T-cell (primary cell): Measurements from ENCODE around the gene POT1. TPM values are rescaled to one million over a fixed set of nuclear protein-coding genes. Genes with fewer than 3 reads are reported as not detected.

Source experiments
- ATAC-seq, 4 experiments: fragments of 200-7000 bp in 3 of 4; fragments of 150-1000 bp in 1 of 4; cut with Tn5 transposase; replicated peaks in 1 of 4; 1 replicate in 3 of 4; 2 replicates in 1 of 4; pipeline ENCODE4 v1.10.0; 2021; ENCODE audit warnings: moderate library complexity in 3 of 4, mild to moderate bottlenecking in 2 of 4, moderate number of reproducible peaks in 1 of 4
- CTCF ChIA-PET, 2 donors: fragments of 300-600 bp; sonication (Branson Sonifier 250); formaldehyde crosslinking; loops; one replicate each; lab custom pipeline; 2022; ENCODE audit warnings: antibody characterized with exemption in 2 of 2; lab: Charles Lee
- POLR2A ChIA-PET, 2 donors: fragments of 300-600 bp; sonication (Branson Sonifier 250); formaldehyde crosslinking; loops; one replicate each; lab custom pipeline; 2022; ENCODE audit warnings: antibody characterized with exemption in 2 of 2; lab: Charles Lee
- DNase-seq, 35 experiments: peaks; one replicate each; pipeline versions ENCODE4 v3.0.0 to v3.0.0-alpha.2; 2013 to 2023
- H3K27ac ChIP-seq: one replicate; pipeline ENCODE4 v1.5.1; 2013; ENCODE audit warnings: low read length
- H3K27me3 ChIP-seq, 2 experiments: replicated peaks in 1 of 2; 1 replicate in 1 of 2; 2 replicates in 1 of 2; pipeline versions ENCODE4 v1.6.1 to v1.7.0; 2013; ENCODE audit warnings: low read length in 1 of 2, mixed read lengths in 1 of 2; ENCODE audit not compliant: control insufficient read depth in 2 of 2, insufficient read depth in 2 of 2; ENCODE audit errors: extremely low read depth in 1 of 2
- H3K36me3 ChIP-seq, 2 donors: 1 replicate in 1 of 2; 2 replicates in 1 of 2; pipeline versions ENCODE4 v1.6.1 to v1.7.0; 2013; ENCODE audit warnings: low read length in 1 of 2; ENCODE audit not compliant: control insufficient read depth in 2 of 2, insufficient read depth in 1 of 2; ENCODE audit errors: extremely low read depth in 1 of 2
- H3K4me1 ChIP-seq, 2 experiments: 1 replicate in 1 of 2; 2 replicates in 1 of 2; pipeline versions ENCODE4 v1.6.1 to v1.7.0; 2013; ENCODE audit warnings: low read length in 2 of 2, mixed read lengths in 1 of 2; ENCODE audit not compliant: insufficient read depth in 2 of 2, control insufficient read depth in 1 of 2; ENCODE audit errors: extremely low read depth in 1 of 2
- H3K4me3 ChIP-seq, 2 donors: 1 replicate in 1 of 2; 2 replicates in 1 of 2; pipeline versions ENCODE4 v1.5.1 to v1.7.0; 2013; ENCODE audit warnings: mild to moderate bottlenecking in 2 of 2, low read length in 1 of 2, moderate library complexity in 1 of 2; ENCODE audit not compliant: control insufficient read depth in 1 of 2; ENCODE audit errors: extremely low read depth in 1 of 2
- H3K9me3 ChIP-seq: 2 replicates; pipeline ENCODE4 v1.7.0; 2013
- H3K27ac Mint-ChIP-seq, 2 donors: one replicate each; pipeline ENCODE4 v1.8.0; 2020 to 2021; ENCODE audit warnings: mild to moderate bottlenecking in 2 of 2, mixed read lengths in 2 of 2
- H3K27me3 Mint-ChIP-seq, 2 donors: one replicate each; pipeline ENCODE4 v1.8.0; 2021 to 2022; ENCODE audit warnings: mixed read lengths in 2 of 2
- H3K36me3 Mint-ChIP-seq: one replicate; pipeline ENCODE4 v1.8.0; 2021; ENCODE audit warnings: mixed read lengths
- H3K4me1 Mint-ChIP-seq, 3 donors: one replicate each; pipeline ENCODE4 v1.8.0; 2020 to 2022; ENCODE audit warnings: mixed read lengths in 3 of 3, mild to moderate bottlenecking in 1 of 3
- H3K4me3 Mint-ChIP-seq, 3 donors: one replicate each; pipeline ENCODE4 v1.8.0; 2020 to 2022; ENCODE audit warnings: mild to moderate bottlenecking in 3 of 3, mixed read lengths in 3 of 3, moderate library complexity in 3 of 3
- H3K9me3 Mint-ChIP-seq, 3 donors: one replicate each; pipeline ENCODE4 v1.8.0; 2020 to 2022; ENCODE audit warnings: mixed read lengths in 3 of 3
- WGBS: methylation state at CpG from one replicate; pipeline ENCODE4 v1.1.5; 2013; ENCODE audit warnings: missing lambda C conversion rate; ENCODE audit not compliant: insufficient coverage; 5-methylcytosine and 5-hydroxymethylcytosine counted together
- total RNA-seq, 35 experiments: library from RNA in 6 of 35; stranded (reverse) in 6 of 35; fragments of 120-200 nt in 1 of 35; gene quantifications; one replicate each; pipeline versions ENCODE4 v1.2.1 to v1.2.4 and lab custom pipeline; 2013 to 2026

The POT1 gene
- total RNA-seq, 5 donors from 2014 or later (not counting 1 experiment from before 2014, with no cell fraction given) = 17.6 to 27.9 (median 23.2) TPM

- no peak for ATAC-seq
- Histone ChIP-seq H3K36me3 (peaks cover 0 to 9% of the 10 kb centered on the region in 2 donors), H3K4me3 (no peak overlapping the region), H3K4me1 (peaks cover 0 to 3% of the 10 kb centered on the region in 2 experiments), H3K27me3 (no peaks in the 10 kb centered on the region), H3K9me3 (no peaks in the 10 kb centered on the region), H3K27ac (no peak overlapping the region)
- CTCF ChIA-PET = no interaction called here
- Mint-ChIP-seq H3K4me3 (no peak overlapping the region), H3K4me1 (peaks cover 25 to 46% (median 31%) of the 10 kb centered on the region in 3 donors), H3K27me3 (no peaks in the 10 kb centered on the region), H3K27ac (no peak overlapping the region), H3K9me3 (no peaks in the 10 kb centered on the region), H3K36me3 (peaks cover 28% of the 10 kb centered on the region)
- no peak for DNase-seq
- no CpG with 5 or more reads among the region's 3 CpGs for WGBS
- POLR2A ChIA-PET = no interaction called here
Observed at GRCh38 chr7:124918662-124919061, 11.0 kb downstream of the POT1 start.

GRCh38 chr7:124915242-124915641 is 14.4 kb downstream of the POT1 start:
- no peak overlapping the region for H3K27ac ChIP-seq
- H3K4me3 ChIP-seq = no peak overlapping the region
- ChIA-PET POLR2A (no interaction called here), CTCF (no interaction called here)
- Mint-ChIP-seq H3K27me3 (no peaks in the 10 kb centered on the region), H3K4me3 (no peak overlapping the region), H3K27ac (no peak overlapping the region), H3K4me1 (peaks cover 5 to 34% (median 16%) of the 10 kb centered on the region in 3 donors), H3K9me3 (no peaks in the 10 kb centered on the region), H3K36me3 (peaks cover 45% of the 10 kb centered on the region)
- WGBS = no CpG with 5 or more reads among the region's 1 CpG
- DNase-seq = no peak
- no peak for ATAC-seq
- H3K27me3 ChIP-seq = no peaks in the 10 kb centered on the region
- H3K4me1 ChIP-seq = no peaks in the 10 kb centered on the region
- peaks cover 0 to 9% of the 10 kb centered on the region in 2 donors for H3K36me3 ChIP-seq
- H3K9me3 ChIP-seq = no peaks in the 10 kb centered on the region

- no peak overlapping the region for H3K27ac Mint-ChIP-seq
- Histone ChIP-seq H3K27me3 (no peaks in the 10 kb centered on the region), H3K4me3 (no peak overlapping the region), H3K4me1 (no peaks in the 10 kb centered on the region), H3K27ac (no peak overlapping the region), H3K36me3 (peaks cover 0 to 9% of the 10 kb centered on the region in 2 donors), H3K9me3 (no peaks in the 10 kb centered on the region)
- DNase-seq = no peak
- H3K4me1 Mint-ChIP-seq = peaks cover 8 to 30% (median 15%) of the 10 kb centered on the region in 3 donors
- no peaks in the 10 kb centered on the region for H3K9me3 Mint-ChIP-seq
- H3K4me3 Mint-ChIP-seq = no peak overlapping the region
- no peaks in the 10 kb centered on the region for H3K27me3 Mint-ChIP-seq
- ATAC-seq = no peak
- 33% methylated on average over 1 of the region's 1 CpG for WGBS
- CTCF ChIA-PET = no interaction called here
- POLR2A ChIA-PET = no interaction called here
- peaks cover 37% of the 10 kb centered on the region for H3K36me3 Mint-ChIP-seq
Observed at GRCh38 chr7:124914298-124914697, 15.3 kb downstream of the POT1 start.

- no peak overlapping the region for H3K4me3 Mint-ChIP-seq
- H3K27ac Mint-ChIP-seq = no peak overlapping the region
- POLR2A ChIA-PET = no interaction called here
- H3K9me3 ChIP-seq = no peaks in the 10 kb centered on the region
- no peaks in the 10 kb centered on the region for H3K27me3 ChIP-seq
- peaks cover 10 to 29% (median 17%) of the 10 kb centered on the region in 3 donors for H3K4me1 Mint-ChIP-seq
- H3K9me3 Mint-ChIP-seq = no peaks in the 10 kb centered on the region
- H3K27ac ChIP-seq = no peak overlapping the region
- CTCF ChIA-PET = no interaction called here
- no peaks in the 10 kb centered on the region for H3K27me3 Mint-ChIP-seq
- no peaks in the 10 kb centered on the region for H3K4me1 ChIP-seq
- peaks cover 40% of the 10 kb centered on the region for H3K36me3 Mint-ChIP-seq
- WGBS = 89% methylated on average over 1 of the region's 4 CpGs
- DNase-seq (no peak), ATAC-seq (no peak)
- peaks cover 0 to 6% of the 10 kb centered on the region in 2 donors for H3K36me3 ChIP-seq
- H3K4me3 ChIP-seq = no peak overlapping the region
Observed at GRCh38 chr7:124912972-124913371, 16.7 kb downstream of the POT1 start.

GRCh38 chr7:124909808-124910207 is 19.8 kb downstream of the POT1 start:
- Histone ChIP-seq H3K4me3 (no peak overlapping the region), H3K27ac (no peak overlapping the region), H3K4me1 (no peaks in the 10 kb centered on the region), H3K36me3 (peaks cover 0 to 3% of the 10 kb centered on the region in 2 donors), H3K27me3 (no peaks in the 10 kb centered on the region), H3K9me3 (no peaks in the 10 kb centered on the region)
- Mint-ChIP-seq H3K27ac (no peak overlapping the region), H3K4me3 (no peak overlapping the region), H3K27me3 (no peaks in the 10 kb centered on the region), H3K36me3 (peaks cover 47% of the 10 kb centered on the region), H3K4me1 (peaks cover 15 to 27% (median 17%) of the 10 kb centered on the region in 3 donors), H3K9me3 (peaks cover 0 to 5% (median 0%) of the 10 kb centered on the region in 3 donors)
- no CpG with 5 or more reads among the region's 1 CpG for WGBS
- DNase-seq (no peak), ATAC-seq (no peak)
- POLR2A ChIA-PET = no interaction called here
- CTCF ChIA-PET = no interaction called here

GRCh38 chr7:124908259-124908658 is 21.4 kb downstream of the POT1 start:
- no peak for ATAC-seq
- DNase-seq = no peak
- no peak overlapping the region for H3K4me3 Mint-ChIP-seq
- no peaks in the 10 kb centered on the region for H3K27me3 Mint-ChIP-seq
- Histone ChIP-seq H3K36me3 (no peaks in the 10 kb centered on the region), H3K27ac (no peak overlapping the region), H3K4me3 (no peak overlapping the region), H3K27me3 (no peaks in the 10 kb centered on the region), H3K4me1 (no peaks in the 10 kb centered on the region), H3K9me3 (no peaks in the 10 kb centered on the region)
- ChIA-PET POLR2A (no interaction called here), CTCF (no interaction called here)
- peaks cover 56% of the 10 kb centered on the region for H3K36me3 Mint-ChIP-seq
- peaks cover 0 to 5% (median 0%) of the 10 kb centered on the region in 3 donors for H3K9me3 Mint-ChIP-seq
- peaks cover 27 to 42% (median 32%) of the 10 kb centered on the region in 3 donors for H3K4me1 Mint-ChIP-seq
- no peak overlapping the region for H3K27ac Mint-ChIP-seq

- ATAC-seq (no peak), DNase-seq (no peak)
- H3K36me3 Mint-ChIP-seq = peaks cover 60% of the 10 kb centered on the region
- ChIA-PET CTCF (no interaction called here), POLR2A (no interaction called here)
- Histone ChIP-seq H3K4me3 (no peak overlapping the region), H3K36me3 (no peaks in the 10 kb centered on the region), H3K9me3 (no peaks in the 10 kb centered on the region), H3K27ac (no peak overlapping the region), H3K4me1 (no peaks in the 10 kb centered on the region), H3K27me3 (no peaks in the 10 kb centered on the region)
- H3K9me3 Mint-ChIP-seq = peaks cover 0 to 5% (median 0%) of the 10 kb centered on the region in 3 donors
- H3K4me3 Mint-ChIP-seq = no peak overlapping the region
- H3K27ac Mint-ChIP-seq = no peak overlapping the region
- H3K27me3 Mint-ChIP-seq = no peaks in the 10 kb centered on the region
- no CpG with 5 or more reads among the region's 1 CpG for WGBS
- peaks cover 32 to 39% (median 36%) of the 10 kb centered on the region in 3 donors for H3K4me1 Mint-ChIP-seq
Observed at GRCh38 chr7:124907490-124907889, 22.1 kb downstream of the POT1 start.
